ENCODE data around the gene CDH24. TPM values are rescaled to one million over a fixed set of nuclear protein-coding genes. Genes with fewer than 3 reads are reported as not detected.

The CDH24 gene
- total RNA-seq, 2 donors from 2014 or later, result 4.9 to 9.9 TPM

GRCh38 chr14:23091294-23092225, 34.2 kb upstream of the CDH24 start:
- ATAC-seq (no peak), DNase-seq (no peak)
- WGBS, 2 donors, result 82% methylated on average over 12 of the region's 12 CpGs
- H3K4me3 ChIP-seq, result no peak overlapping the region
- H3K27ac ChIP-seq, result no peak overlapping the region
- intact Hi-C loops (cut with DNase I), result no loop called here
- H3K9me3 ChIP-seq, result no peaks in the 10 kb centered on the region
- H3K36me3 ChIP-seq (replicated peaks in 1 of 2; ENCODE audit: insufficient read depth in 1 of 2, low read depth in 2 of 2), result peaks cover 0 to 21% of the 10 kb centered on the region in 2 donors
- peaks cover 22% of the 10 kb centered on the region for H3K4me1 ChIP-seq
- TF ChIP-seq CTCF (IDR thresholded peaks at IDR 0.05) (no peak), POLR2A (IDR thresholded peaks at IDR 0.05) (no peak)
- H3K27me3 ChIP-seq, result no peaks in the 10 kb centered on the region

- Histone ChIP-seq H3K4me1 (peaks cover 18% of the 10 kb centered on the region), H3K4me3 (no peak overlapping the region), H3K27me3 (no peaks in the 10 kb centered on the region), H3K36me3 (replicated peaks in 1 of 2; ENCODE audit: insufficient read depth in 1 of 2, low read depth in 2 of 2) (peaks cover 0 to 28% of the 10 kb centered on the region in 2 donors), H3K9me3 (no peaks in the 10 kb centered on the region), H3K27ac (no peak overlapping the region)
- ATAC-seq, result no peak
- 79 to 88% methylated on average over 4 of the region's 4 CpGs for WGBS, 2 donors
- intact Hi-C loops (cut with DNase I), result no loop called here
- DNase-seq, result no peak
- no peak for TF ChIP-seq POLR2A (IDR thresholded peaks at IDR 0.05)
- no peak for TF ChIP-seq CTCF (IDR thresholded peaks at IDR 0.05)
Measured at GRCh38 chr14:23090254-23090636, 32.9 kb upstream of the CDH24 start.

GRCh38 chr14:23089498-23090253, 32.4 kb upstream of the CDH24 start:
- TF ChIP-seq POLR2A (IDR thresholded peaks at IDR 0.05) (no peak), CTCF (IDR thresholded peaks at IDR 0.05) (no peak)
- WGBS, 2 donors, result 91 to 95% methylated on average over 10 to 12 of the region's 12 CpGs
- Histone ChIP-seq H3K27me3 (no peaks in the 10 kb centered on the region), H3K4me1 (peaks cover 18% of the 10 kb centered on the region), H3K9me3 (no peaks in the 10 kb centered on the region), H3K36me3 (replicated peaks in 1 of 2; ENCODE audit: insufficient read depth in 1 of 2, low read depth in 2 of 2) (peaks cover 0 to 30% of the 10 kb centered on the region in 2 donors), H3K27ac (no peak overlapping the region), H3K4me3 (no peak overlapping the region)
- intact Hi-C loops (cut with DNase I), result no loop called here
- ATAC-seq (no peak), DNase-seq (no peak)

- intact Hi-C loops (cut with DNase I), result no loop called here
- Histone ChIP-seq H3K27ac (no peak overlapping the region), H3K4me3 (no peak overlapping the region), H3K27me3 (no peaks in the 10 kb centered on the region), H3K4me1 (peaks cover 7% of the 10 kb centered on the region), H3K9me3 (no peaks in the 10 kb centered on the region), H3K36me3 (replicated peaks in 1 of 2; ENCODE audit: insufficient read depth in 1 of 2, low read depth in 2 of 2) (peaks cover 0 to 33% of the 10 kb centered on the region in 2 donors)
- WGBS, 2 donors, result 80 to 100% methylated on average over 1 of the region's 1 CpG
- DNase-seq (no peak), ATAC-seq (no peak)
- no peak for TF ChIP-seq CTCF (IDR thresholded peaks at IDR 0.05)
- TF ChIP-seq POLR2A (IDR thresholded peaks at IDR 0.05), result no peak
Measured at GRCh38 chr14:23086565-23086964, 29.2 kb upstream of the CDH24 start.

Data from body of pancreas (tissue), 4 donors.